GM19025 (cell line): ENCODE data around the gene TOP1.
A peak's percentile ranks its signal among the peaks of the same experiment; 100 is the strongest.
"Not testable (repeated sequence)": the region's sequence is repeated elsewhere in the genome, so short reads cannot be mapped to it uniquely, and the experiment has no call there.

Experiments
- ATAC-seq: cut with Tn5 transposase; IDR thresholded peaks from one replicate; pipeline ENCODE4 v1.9.1; 2021; ENCODE audit warnings: mild to moderate bottlenecking, low read depth, moderate library complexity; ENCODE audit not compliant: unreplicated experiment

Gene TOP1

GRCh38 chr20:41003143-41003935 is 25.3 kb upstream of the TOP1 start:
- no peak for ATAC-seq

GRCh38 chr20:41003936-41004294 is 24.7 kb upstream of the TOP1 start:
- not testable (repeated sequence) for ATAC-seq

GRCh38 chr20:41004531-41005360 is 23.9 kb upstream of the TOP1 start:
- no peak for ATAC-seq

GRCh38 chr20:41005361-41005729 is 23.3 kb upstream of the TOP1 start:
- no peak for ATAC-seq

- ATAC-seq: no peak
Measured at GRCh38 chr20:41006126-41006935, 22.3 kb upstream of the TOP1 start.

- ATAC-seq: no peak
Measured at GRCh38 chr20:41006936-41007474, 21.6 kb upstream of the TOP1 start.

- ATAC-seq: no peak
Measured at GRCh38 chr20:41007481-41007880, 21.1 kb upstream of the TOP1 start.

- ATAC-seq: no peak
Measured at GRCh38 chr20:41009946-41010345, 18.7 kb upstream of the TOP1 start.

GRCh38 chr20:41011551-41012067 is 17.0 kb upstream of the TOP1 start:
- peak; percentile 84 for ATAC-seq

GRCh38 chr20:41014561-41015088 is 14.0 kb upstream of the TOP1 start:
- ATAC-seq: no peak

- no peak for ATAC-seq
Measured at GRCh38 chr20:41017448-41018042, 11.1 kb upstream of the TOP1 start.

GRCh38 chr20:41018153-41018552 is 10.5 kb upstream of the TOP1 start:
- ATAC-seq: no peak

GRCh38 chr20:41023549-41023948 is 5.1 kb upstream of the TOP1 start:
- no peak for ATAC-seq

GRCh38 chr20:41027366-41027765 is 1.3 kb upstream of the TOP1 start:
- ATAC-seq: no peak

GRCh38 chr20:41027872-41028358 is 707 bp upstream of the TOP1 start:
- ATAC-seq: no peak

GRCh38 chr20:41029150-41029901 is 704 bp downstream of the TOP1 start:
- ATAC-seq: no peak

- no peak for ATAC-seq
Measured at GRCh38 chr20:41030061-41030460, 1.4 kb downstream of the TOP1 start.

- no peak for ATAC-seq
Measured at GRCh38 chr20:41030531-41031242, 2.1 kb downstream of the TOP1 start.
